GM12878 (cell line): ENCODE data around the gene TTLL6. TPM values are rescaled to one million over a fixed set of nuclear protein-coding genes. Genes with fewer than 3 reads are reported as not detected.

Experiments
- ATAC-seq: fragments of 200-7000 bp; cut with Tn5 transposase; 3 replicates; pipeline ENCODE4 v1.9.1; 2020; ENCODE audit warnings: mild to moderate bottlenecking, moderate library complexity
- BruUV-seq: library from RNA; stranded (reverse); fragments of 400-500 nt; replicated peaks from 2 replicates; lab custom pipeline; 2021; lab: Mats Ljungman, UMichigan
- CTCF ChIA-PET: fragments of 300-600 bp; sonication (Branson Sonifier 250); formaldehyde crosslinking; extraction: SDS; loops from one replicate; lab custom pipeline; 2021; ENCODE audit warnings: inconsistent platforms; lab: Yijun Ruan, JAX
- POLR2A ChIA-PET: fragments of 350-600 bp; formaldehyde crosslinking; extraction: SDS; loops from one replicate; lab custom pipeline; 2021; ENCODE audit warnings: inconsistent platforms; lab: Charles Lee
- RAD21 ChIA-PET: fragments of 300-600 bp; sonication (Branson Sonifier 250); formaldehyde crosslinking; loops from one replicate; lab custom pipeline; 2023; ENCODE audit warnings: antibody characterized with exemption; ENCODE audit not compliant: unreplicated experiment; lab: Charles Lee
- SMC1A ChIA-PET: fragments of 300-600 bp; sonication (Branson Sonifier 250); formaldehyde crosslinking; loops from one replicate; lab custom pipeline; 2023; ENCODE audit not compliant: unreplicated experiment, uncharacterized antibody; lab: Charles Lee
- DNase-seq: peaks from one replicate; pipeline ENCODE4 v3.0.0-alpha.2; 2011; ENCODE audit warnings: low read depth, low spot score
- FAIRE-seq: peaks from 3 replicates; lab custom pipeline; 2011; peaks lifted over from hg19 to GRCh38; lab: Jason Lieb, UNC
- H2AFZ ChIP-seq: 2 replicates; pipeline ENCODE4 v1.6.0; 2011; ENCODE audit warnings: low read depth, low read length, control low read depth; ENCODE audit not compliant: control insufficient read depth
- H3K27ac ChIP-seq: 2 replicates; pipeline ENCODE4 v1.5.1; 2011; ENCODE audit warnings: control low read depth; ENCODE audit not compliant: control insufficient read depth, insufficient read depth
- H3K27me3 ChIP-seq, 2 experiments: replicated peaks in 1 of 2; 2 replicates each; pipeline versions ENCODE4 v1.6.0 to v1.6.1; 2011; ENCODE audit warnings: low read length in 1 of 2; ENCODE audit not compliant: control insufficient read depth in 2 of 2, insufficient read depth in 2 of 2
- H3K36me3 ChIP-seq, 2 experiments: 2 replicates each; pipeline ENCODE4 v1.5.1; 2011; ENCODE audit warnings: low read length in 1 of 2; ENCODE audit not compliant: control insufficient read depth in 2 of 2, insufficient read depth in 2 of 2
- H3K4me1 ChIP-seq: 2 replicates; pipeline ENCODE4 v1.6.1; 2011; ENCODE audit warnings: mild to moderate bottlenecking, low read length, moderate library complexity, mixed read lengths; ENCODE audit not compliant: control insufficient read depth, insufficient read depth
- H3K4me2 ChIP-seq: 2 replicates; pipeline ENCODE4 v1.6.0; 2011; ENCODE audit warnings: control low read depth; ENCODE audit not compliant: control insufficient read depth, insufficient read depth
- H3K4me3 ChIP-seq: fragments of 200-600 bp; sonication (generic); 2 replicates; pipeline ENCODE4 v1.5.1; 2016
- H3K79me2 ChIP-seq: 2 replicates; pipeline ENCODE4 v1.6.0; 2011; ENCODE audit warnings: low read length; ENCODE audit not compliant: control insufficient read depth, insufficient read depth
- H3K9ac ChIP-seq: 2 replicates; pipeline ENCODE4 v1.8.0; 2011; ENCODE audit warnings: low read length, control low read depth, mixed read lengths; ENCODE audit not compliant: control insufficient read depth, insufficient read depth
- H3K9me3 ChIP-seq: replicated peaks from 3 replicates; pipeline ENCODE4 v1.5.1; 2011; ENCODE audit warnings: mild to moderate bottlenecking, low read length; ENCODE audit not compliant: control insufficient read depth, insufficient read depth
- H4K20me1 ChIP-seq: 2 replicates; pipeline ENCODE4 v1.6.0; 2011; ENCODE audit not compliant: control insufficient read depth, insufficient read depth
- CHD4 ChIP-seq: fragments of 200-600 bp; sonication (generic); IDR thresholded peaks from 2 replicates; pipeline ENCODE4 v1.6.1; 2016; ENCODE audit warnings: mild to moderate bottlenecking
- EP300 ChIP-seq, 2 experiments: fragments of 150-350 bp in 1 of 2; IDR thresholded peaks; 2 replicates each; pipeline ENCODE4 v1.6.1; 2011 to 2012; ENCODE audit warnings: low read depth in 2 of 2, low read length in 2 of 2, borderline replicate concordance in 1 of 2, improper control_type of control experiment in 1 of 2, inconsistent platforms in 1 of 2; ENCODE audit not compliant: control insufficient read depth in 1 of 2
- HDGF ChIP-seq: fragments of 450-650 bp; IDR thresholded peaks from 2 replicates; pipeline ENCODE4 v1.6.1; 2016; ENCODE audit warnings: antibody characterized with exemption
- KDM1A ChIP-seq: fragments of 200-600 bp; sonication (generic); IDR thresholded peaks from 2 replicates; pipeline ENCODE4 v1.6.1; 2016; ENCODE audit warnings: borderline replicate concordance
- MXI1 ChIP-seq: fragments of 150-350 bp; IDR thresholded peaks from 2 replicates; pipeline ENCODE4 v1.6.1; 2011; ENCODE audit warnings: low read depth, mild to moderate bottlenecking, inconsistent platforms, low read length, improper control_type of control experiment
- NFXL1 ChIP-seq: fragments of 450-650 bp; IDR thresholded peaks from 2 replicates; pipeline ENCODE4 v1.6.1; 2017; ENCODE audit warnings: antibody characterized with exemption, mild to moderate bottlenecking, borderline replicate concordance
- PAX5 ChIP-seq: IDR thresholded peaks from 2 replicates; pipeline ENCODE4 v1.6.1; 2011; ENCODE audit warnings: low read depth, low read length, borderline replicate concordance
- SMARCA5 ChIP-seq: fragments of 450-650 bp; IDR thresholded peaks from 2 replicates; pipeline ENCODE4 v1.6.1; 2017; ENCODE audit warnings: mild to moderate bottlenecking
- SREBF1 ChIP-seq: IDR thresholded peaks from 2 replicates; pipeline ENCODE4 v1.6.1; 2012; ENCODE audit warnings: mild to moderate bottlenecking, low read length
- SREBF2 ChIP-seq: IDR thresholded peaks from 2 replicates; pipeline ENCODE4 v1.6.1; 2012; ENCODE audit warnings: mild to moderate bottlenecking, low read length
- STAT3 ChIP-seq: IDR thresholded peaks from 2 replicates; pipeline ENCODE4 v1.6.1; 2011; ENCODE audit warnings: low read depth, low read length, improper control_type of control experiment
- TAF1 ChIP-seq: IDR thresholded peaks from 2 replicates; pipeline ENCODE4 v1.6.1; 2011; ENCODE audit warnings: mild to moderate bottlenecking, low read depth, low read length, borderline replicate concordance
- ZBED1 ChIP-seq: IDR thresholded peaks from 2 replicates; pipeline ENCODE4 v1.6.1; 2016; ENCODE audit warnings: borderline replicate concordance
- in situ Hi-C: fragments of 300-500 bp; cut with MboI; formaldehyde crosslinking; loops from 9 replicates; pipeline ENCODE4 v1.14.3; 2018; ENCODE audit warnings: mixed read lengths
- intact Hi-C: fragments of 100-400 bp; cut with micrococcal nuclease; formaldehyde crosslinking; loops from one replicate; pipeline ENCODE4 v1.14.2; 2022; ENCODE audit not compliant: unreplicated experiment
- polyA plus RNA-seq, 11 experiments: library from polyadenylated mRNA; depleted of rRNA in 4 of 11; unstranded in 6 of 11; stranded (reverse) in 5 of 11; fragments of >200 nt; fragmentation: Nextera tagmentation in 4 of 11; fragmentation: Illumina TruSeq in 1 of 11; extraction: Ambion mirVana in 4 of 11; extraction: Trizol in 1 of 11; gene quantifications; 1 replicate in 1 of 11; 2 replicates in 10 of 11; pipeline versions ENCODE4 v1.2.1 to v1.2.3, GENCODE V29; 2011 to 2016; ENCODE audit warnings: inconsistent platforms in 2 of 11, missing spikeins in 2 of 11, low read depth in 1 of 11
- total RNA-seq, 4 experiments: library from RNA; depleted of rRNA in 3 of 4; stranded (reverse); fragments of >200 nt in 3 of 4; fragmentation: Illumina TruSeq in 1 of 4; extraction: Trizol in 1 of 4; gene quantifications; 2 replicates each; pipeline versions ENCODE4 v1.2.1 to v1.2.3, GENCODE V29; 2013 to 2021
- TF ChIP-seq, protein P1 (sequence below): fragments of 450-650 bp; IDR thresholded peaks from 2 replicates; pipeline ENCODE4 v1.6.1; 2017; ENCODE audit warnings: low read depth, mild to moderate bottlenecking, moderate library complexity
- TF ChIP-seq, protein P2 (sequence below): fragments of 450-650 bp; IDR thresholded peaks from 2 replicates; pipeline ENCODE4 v1.6.1; 2017; ENCODE audit warnings: borderline replicate concordance
- TF ChIP-seq, protein P3 (sequence below): fragments of 150-350 bp; IDR thresholded peaks from 2 replicates; pipeline ENCODE4 v1.6.1; 2014; ENCODE audit warnings: mild to moderate bottlenecking, low read depth, low read length
- TF ChIP-seq, protein P4 (sequence below): fragments of 450-650 bp; IDR thresholded peaks from 2 replicates; pipeline ENCODE4 v1.6.1; 2014; ENCODE audit warnings: mild to moderate bottlenecking

TTLL6 gene
- total and polyA plus RNA-seq, 10 of the 15 experiments (the other 5 are each of a cell fraction or from before 2014, with no cell fraction given), result 0.06 to 0.36 (median 0.13) TPM; not detected in 4

DNA sequence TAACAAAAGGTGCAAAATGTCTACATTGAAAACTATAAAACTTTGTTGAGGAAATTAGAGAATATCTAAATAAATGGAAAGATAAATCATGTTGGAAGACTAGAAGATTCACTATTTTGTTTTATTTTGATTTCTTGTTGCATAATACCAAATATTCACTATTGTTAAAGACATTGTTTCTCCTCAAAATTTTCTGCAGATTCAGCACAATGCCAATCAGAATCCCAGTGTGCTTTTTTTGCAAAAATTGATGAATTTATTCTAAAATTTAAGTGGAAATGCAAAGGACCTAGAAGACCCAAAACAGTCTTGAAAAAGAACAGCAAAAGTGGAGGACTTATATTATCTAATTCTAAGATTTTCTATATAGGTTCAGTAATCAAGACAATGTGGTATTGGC, 40.4 kb downstream of the TTLL6 start:
- DNase-seq (no peak), FAIRE-seq (no peak), ATAC-seq (no peak)
- POLR2A ChIA-PET, result no interaction called here
- SMC1A ChIA-PET, result no interaction called here
- in situ Hi-C loops (no loop called here), intact Hi-C loops (no loop called here)
- H3K27ac ChIP-seq, result no peak overlapping the region
- H3K4me2 ChIP-seq, result no peak overlapping the region
- no peaks in the 10 kb centered on the region for H4K20me1 ChIP-seq
- no peaks in the 10 kb centered on the region for H3K27me3 ChIP-seq
- H3K4me1 ChIP-seq, result no peaks in the 10 kb centered on the region
- CTCF ChIA-PET, result no interaction called here
- no peaks in the 10 kb centered on the region for H3K79me2 ChIP-seq
- TF ChIP-seq, protein P1, sequence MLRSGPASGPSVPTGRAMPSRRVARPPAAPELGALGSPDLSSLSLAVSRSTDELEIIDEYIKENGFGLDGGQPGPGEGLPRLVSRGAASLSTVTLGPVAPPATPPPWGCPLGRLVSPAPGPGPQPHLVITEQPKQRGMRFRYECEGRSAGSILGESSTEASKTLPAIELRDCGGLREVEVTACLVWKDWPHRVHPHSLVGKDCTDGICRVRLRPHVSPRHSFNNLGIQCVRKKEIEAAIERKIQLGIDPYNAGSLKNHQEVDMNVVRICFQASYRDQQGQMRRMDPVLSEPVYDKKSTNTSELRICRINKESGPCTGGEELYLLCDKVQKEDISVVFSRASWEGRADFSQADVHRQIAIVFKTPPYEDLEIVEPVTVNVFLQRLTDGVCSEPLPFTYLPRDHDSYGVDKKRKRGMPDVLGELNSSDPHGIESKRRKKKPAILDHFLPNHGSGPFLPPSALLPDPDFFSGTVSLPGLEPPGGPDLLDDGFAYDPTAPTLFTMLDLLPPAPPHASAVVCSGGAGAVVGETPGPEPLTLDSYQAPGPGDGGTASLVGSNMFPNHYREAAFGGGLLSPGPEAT, result no peak
- TF ChIP-seq PAX5 (no peak), SREBF1 (no peak), NFXL1 (no peak), SREBF2 (no peak), KDM1A (no peak), CHD4 (no peak), TAF1 (no peak), ZBED1 (no peak), HDGF (no peak), MXI1 (no peak), SMARCA5 (no peak), EP300 (IDR thresholded peaks at IDR 0.05; ENCODE audit: borderline replicate concordance in 1 of 2, control insufficient read depth in 1 of 2, low read depth in 2 of 2, low read length in 2 of 2) (no peak), STAT3 (no peak)
- TF ChIP-seq, protein P2, sequence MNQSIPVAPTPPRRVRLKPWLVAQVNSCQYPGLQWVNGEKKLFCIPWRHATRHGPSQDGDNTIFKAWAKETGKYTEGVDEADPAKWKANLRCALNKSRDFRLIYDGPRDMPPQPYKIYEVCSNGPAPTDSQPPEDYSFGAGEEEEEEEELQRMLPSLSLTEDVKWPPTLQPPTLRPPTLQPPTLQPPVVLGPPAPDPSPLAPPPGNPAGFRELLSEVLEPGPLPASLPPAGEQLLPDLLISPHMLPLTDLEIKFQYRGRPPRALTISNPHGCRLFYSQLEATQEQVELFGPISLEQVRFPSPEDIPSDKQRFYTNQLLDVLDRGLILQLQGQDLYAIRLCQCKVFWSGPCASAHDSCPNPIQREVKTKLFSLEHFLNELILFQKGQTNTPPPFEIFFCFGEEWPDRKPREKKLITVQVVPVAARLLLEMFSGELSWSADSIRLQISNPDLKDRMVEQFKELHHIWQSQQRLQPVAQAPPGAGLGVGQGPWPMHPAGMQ, result no peak
- TF ChIP-seq, protein P3, sequence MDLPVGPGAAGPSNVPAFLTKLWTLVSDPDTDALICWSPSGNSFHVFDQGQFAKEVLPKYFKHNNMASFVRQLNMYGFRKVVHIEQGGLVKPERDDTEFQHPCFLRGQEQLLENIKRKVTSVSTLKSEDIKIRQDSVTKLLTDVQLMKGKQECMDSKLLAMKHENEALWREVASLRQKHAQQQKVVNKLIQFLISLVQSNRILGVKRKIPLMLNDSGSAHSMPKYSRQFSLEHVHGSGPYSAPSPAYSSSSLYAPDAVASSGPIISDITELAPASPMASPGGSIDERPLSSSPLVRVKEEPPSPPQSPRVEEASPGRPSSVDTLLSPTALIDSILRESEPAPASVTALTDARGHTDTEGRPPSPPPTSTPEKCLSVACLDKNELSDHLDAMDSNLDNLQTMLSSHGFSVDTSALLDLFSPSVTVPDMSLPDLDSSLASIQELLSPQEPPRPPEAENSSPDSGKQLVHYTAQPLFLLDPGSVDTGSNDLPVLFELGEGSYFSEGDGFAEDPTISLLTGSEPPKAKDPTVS, result no peak
- TF ChIP-seq, protein P4, sequence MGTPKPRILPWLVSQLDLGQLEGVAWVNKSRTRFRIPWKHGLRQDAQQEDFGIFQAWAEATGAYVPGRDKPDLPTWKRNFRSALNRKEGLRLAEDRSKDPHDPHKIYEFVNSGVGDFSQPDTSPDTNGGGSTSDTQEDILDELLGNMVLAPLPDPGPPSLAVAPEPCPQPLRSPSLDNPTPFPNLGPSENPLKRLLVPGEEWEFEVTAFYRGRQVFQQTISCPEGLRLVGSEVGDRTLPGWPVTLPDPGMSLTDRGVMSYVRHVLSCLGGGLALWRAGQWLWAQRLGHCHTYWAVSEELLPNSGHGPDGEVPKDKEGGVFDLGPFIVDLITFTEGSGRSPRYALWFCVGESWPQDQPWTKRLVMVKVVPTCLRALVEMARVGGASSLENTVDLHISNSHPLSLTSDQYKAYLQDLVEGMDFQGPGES, result no peak
- RAD21 ChIA-PET, result interaction anchor here (0.7 kb wide), 1 partner anchor 347 kb away, joined by 3 read pairs; no protein-coding TSS in a partner anchor
- no TSS peak for BruUV-seq
- H3K36me3 ChIP-seq, result no peaks in the 10 kb centered on the region
- no peak overlapping the region for H3K4me3 ChIP-seq
- H3K9me3 ChIP-seq, result no peaks in the 10 kb centered on the region
- H3K9ac ChIP-seq, result no peak overlapping the region
- H2AFZ ChIP-seq, result no peak overlapping the region
